Left hindlimb (tissue), 1 donor: Measurements from ENCODE around the gene CNTN5.
A peak's percentile ranks its signal among the peaks of the same experiment; 100 is the strongest.
"Not testable (repeated sequence)": the region's sequence is repeated elsewhere in the genome, so short reads cannot be mapped to it uniquely, and the experiment has no call there.

Experiments
- DNase-seq: peaks from one replicate; pipeline ENCODE4 v3.0.0-alpha.2; 2018

The CNTN5 gene

DNA sequence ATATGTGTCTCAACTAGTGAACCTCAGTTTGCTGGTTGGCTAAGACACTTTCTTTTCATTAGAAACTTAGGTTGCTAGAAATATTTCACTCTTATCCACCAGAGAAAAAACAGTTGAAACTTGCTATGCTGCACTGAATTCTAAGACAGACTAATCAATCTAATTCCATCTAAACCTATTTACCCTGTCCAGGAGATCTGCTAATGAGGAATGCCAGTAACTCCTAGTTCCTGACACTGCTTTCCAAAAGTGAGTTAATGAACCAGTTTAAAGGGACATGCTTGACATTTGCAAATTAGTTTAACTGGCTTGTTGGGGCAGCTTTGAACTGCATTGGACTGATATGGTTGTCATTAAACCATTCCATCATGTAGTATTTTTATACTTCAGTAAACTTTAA is 258.5 kb downstream of the CNTN5 start:
- DNase-seq, result no peak

DNA sequence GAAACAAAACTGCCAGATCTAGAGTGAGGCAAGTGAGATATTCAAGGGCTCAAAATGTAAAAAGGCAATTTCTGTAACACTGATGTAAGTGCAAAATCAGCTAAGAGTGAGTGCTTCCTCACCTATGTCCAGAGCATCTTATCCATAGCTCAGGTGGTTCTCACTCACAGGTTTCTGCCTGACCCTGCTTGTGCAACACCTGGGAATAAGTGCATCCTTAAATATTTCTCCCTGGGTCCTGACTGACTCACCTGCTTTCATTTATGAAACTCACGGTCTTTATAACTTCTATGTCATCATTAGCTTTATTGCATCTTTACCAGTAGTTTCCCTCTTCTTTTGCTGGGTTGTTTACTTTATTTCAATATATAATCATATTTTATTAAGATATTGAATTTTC is 260.6 kb downstream of the CNTN5 start:
- no peak for DNase-seq

DNA sequence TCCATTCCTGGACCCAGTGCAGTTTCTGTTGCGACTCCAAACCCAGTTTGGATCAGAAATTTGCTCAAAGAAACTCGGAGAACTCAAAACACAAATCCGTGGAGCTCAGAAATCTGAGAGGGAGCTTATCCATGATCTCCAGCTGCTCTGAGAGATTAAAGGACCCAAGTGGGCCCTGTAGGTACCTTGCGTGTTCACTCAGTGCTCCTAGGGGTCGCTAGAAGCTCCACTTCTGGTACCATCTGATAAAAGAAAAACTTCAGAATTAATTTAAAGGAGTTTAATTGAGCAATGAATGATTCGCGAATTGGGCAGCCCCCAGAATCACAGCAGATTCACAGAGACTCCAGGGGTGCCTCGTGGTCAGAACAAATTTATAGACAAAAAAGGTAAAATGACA is 277.2 kb downstream of the CNTN5 start:
- not testable (repeated sequence) for DNase-seq

DNA sequence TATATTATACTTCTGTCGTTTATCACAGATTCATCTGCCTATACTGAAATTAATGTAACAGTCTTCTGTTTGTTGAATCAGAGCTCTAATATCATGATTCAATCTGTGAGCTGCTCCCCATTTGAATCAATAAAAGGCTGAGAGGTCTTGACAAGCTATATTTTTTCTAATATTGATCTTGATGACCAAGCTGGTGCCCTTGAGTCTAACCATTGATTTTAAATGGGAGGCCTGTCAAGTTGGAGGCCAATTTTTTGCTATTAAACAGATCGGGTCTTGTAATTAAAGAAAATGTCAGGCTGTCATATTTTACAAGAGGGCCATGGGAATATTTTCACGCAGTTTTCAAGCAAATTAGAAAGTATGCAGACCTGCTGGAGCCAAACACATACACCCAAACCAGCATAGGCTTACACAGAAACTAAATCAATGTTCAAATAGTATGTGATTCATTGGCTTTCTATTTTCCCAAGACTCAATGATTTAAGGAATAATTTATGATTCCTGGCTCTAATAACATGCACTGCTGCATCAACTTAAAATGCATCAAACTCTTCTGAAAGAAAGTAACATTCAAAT is 286.9 kb downstream of the CNTN5 start:
- no peak for DNase-seq

DNA sequence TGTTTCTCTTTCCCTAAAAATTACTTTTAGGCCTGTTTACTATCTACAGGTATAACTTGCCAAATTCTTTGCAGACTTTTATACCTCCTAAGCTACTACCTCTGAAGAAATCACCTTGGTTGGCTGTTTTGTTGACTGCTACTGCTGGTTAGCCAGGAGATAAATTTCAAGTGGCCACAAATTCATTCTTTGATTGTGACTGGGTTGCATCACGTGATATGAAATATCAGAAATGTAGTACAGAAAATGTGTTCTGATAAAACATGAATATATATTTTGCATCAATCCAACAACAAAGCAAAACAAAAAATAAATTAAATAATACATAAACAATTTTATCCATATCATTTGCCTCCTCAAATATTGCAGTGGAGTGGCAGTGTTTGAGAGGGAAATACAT is 291.1 kb downstream of the CNTN5 start:
- no peak for DNase-seq

DNA sequence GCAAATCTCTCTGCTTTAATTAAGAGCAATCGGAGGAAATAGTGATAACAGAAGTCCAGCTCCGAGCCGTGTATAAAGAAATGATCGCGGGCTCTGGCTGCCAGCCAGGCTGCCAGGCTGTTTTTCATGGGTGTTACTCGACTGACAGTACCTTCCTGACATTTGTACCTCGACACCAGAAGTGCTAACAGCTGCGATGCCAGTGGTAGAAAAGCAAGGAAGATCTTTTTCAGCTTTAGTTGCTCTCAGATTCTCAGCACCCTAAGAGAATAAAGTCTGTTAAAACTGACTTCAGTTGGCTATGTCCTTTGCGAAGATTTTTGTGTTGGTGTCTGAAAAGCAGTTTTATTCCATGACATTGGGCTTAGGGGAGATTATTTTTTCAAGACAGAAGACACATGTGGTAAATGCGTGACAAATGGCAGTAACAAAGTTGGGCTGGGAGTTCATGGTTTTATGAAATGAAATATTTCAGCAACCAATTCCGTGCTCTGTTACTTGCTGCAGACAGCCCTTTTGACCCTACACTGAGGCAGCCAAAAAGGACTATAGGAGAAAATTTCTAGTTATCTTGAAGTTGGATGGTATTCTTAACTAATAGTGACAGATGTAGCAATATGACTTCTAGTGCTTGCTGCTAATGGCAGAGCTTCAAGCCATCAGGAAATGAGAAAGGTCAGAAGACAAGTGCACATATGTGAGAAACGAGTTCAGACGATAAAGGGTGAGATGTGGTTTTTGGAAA is 296.2 kb downstream of the CNTN5 start:
- peak; percentile 28 for DNase-seq

DNA sequence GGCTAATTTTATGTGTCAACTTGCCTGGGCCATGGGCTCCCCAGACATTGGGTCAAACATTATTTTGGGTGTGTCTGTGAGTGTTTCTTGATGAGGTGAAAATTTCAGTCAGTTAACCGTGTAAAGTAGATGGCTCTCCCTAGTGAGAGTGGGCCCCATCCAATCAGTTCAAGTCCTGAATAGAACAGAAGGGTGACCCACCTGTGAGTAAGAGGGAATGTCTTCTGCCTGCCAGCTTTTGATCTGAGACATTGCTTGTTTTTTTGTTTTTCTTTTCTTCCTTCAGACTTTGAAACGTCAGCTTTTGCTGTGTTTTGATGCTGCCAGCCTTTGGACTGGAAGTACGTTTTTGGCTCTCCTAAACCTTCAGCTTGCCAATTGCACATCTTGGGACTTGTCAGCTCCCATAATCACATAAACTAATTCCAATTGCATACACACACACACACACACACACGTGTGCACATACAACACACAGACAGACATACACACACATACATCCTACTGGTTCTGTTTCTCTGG is 300.1 kb downstream of the CNTN5 start:
- DNase-seq, result no peak

DNA sequence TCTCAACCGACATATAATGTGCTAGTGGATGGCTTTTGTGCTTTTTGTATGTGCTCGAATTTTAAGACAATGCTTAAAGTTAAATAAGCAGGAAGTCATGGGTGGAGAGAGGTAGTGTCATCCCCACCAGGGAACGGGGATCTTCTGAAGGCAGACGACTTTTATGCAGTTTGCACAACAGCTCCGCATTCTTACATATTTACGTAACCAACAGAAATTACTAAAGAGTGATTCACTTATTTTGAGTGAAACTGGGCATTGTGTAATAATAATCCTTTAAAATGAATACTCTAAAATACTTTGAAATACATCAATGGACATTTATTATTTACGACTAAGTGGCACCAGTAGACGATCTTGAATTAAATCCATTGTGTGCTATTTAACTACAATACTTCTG is 305.1 kb downstream of the CNTN5 start:
- DNase-seq, result no peak

DNA sequence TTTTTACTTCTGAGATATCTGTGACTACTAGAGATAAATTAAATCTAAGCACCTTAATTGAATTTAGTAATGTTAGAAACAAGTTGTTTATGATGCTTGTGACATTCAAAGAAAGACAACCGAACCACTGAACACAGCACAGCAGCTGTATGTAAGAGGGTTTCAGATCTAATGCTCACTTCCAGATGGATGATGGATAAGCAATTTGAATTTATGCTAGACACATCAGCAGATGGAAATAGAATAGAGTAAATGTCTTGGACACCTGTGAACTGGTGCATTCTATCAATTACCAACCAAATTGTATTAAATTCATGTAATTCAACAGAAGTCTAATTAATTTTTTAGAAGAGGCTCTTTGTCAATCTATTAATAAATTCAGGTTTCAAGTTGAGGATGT is 306.3 kb downstream of the CNTN5 start:
- DNase-seq, result no peak

DNA sequence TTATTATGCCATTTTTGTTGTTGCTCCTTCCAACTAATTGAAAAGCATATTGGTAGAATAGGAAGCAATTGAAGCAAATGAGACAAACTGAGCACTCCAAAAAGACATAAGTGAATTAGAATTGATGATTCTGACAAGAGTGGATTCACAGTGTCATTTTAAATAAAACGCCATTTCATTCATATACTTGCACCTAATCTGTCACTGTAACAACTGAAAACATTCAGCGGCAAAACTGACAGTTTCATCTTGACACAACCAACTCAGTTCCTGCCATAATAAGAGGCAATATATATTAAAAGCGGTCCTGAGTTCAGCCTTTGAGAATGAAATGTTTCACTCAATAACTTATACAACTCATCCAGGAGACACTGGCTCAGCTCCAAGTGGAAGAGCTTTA is 306.8 kb downstream of the CNTN5 start:
- DNase-seq, result no peak

DNA sequence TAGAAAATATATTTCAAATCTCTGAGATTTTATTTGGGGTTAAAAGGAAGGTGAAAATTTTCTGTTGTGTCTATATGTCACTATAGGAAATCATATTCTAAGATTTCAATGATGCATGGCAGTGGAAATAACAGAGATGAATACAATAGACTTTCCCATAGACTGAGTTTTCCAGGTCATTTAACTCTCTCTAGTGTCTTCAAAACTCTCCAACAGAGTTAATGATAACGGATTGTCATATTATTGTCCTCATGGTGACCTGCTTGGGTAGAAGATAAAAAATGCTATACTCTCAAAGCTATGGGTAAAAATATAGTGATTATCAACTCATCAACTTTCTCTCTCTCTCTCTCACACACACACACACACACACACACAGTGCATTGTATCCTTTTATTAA is 312.9 kb downstream of the CNTN5 start:
- no peak for DNase-seq

DNA sequence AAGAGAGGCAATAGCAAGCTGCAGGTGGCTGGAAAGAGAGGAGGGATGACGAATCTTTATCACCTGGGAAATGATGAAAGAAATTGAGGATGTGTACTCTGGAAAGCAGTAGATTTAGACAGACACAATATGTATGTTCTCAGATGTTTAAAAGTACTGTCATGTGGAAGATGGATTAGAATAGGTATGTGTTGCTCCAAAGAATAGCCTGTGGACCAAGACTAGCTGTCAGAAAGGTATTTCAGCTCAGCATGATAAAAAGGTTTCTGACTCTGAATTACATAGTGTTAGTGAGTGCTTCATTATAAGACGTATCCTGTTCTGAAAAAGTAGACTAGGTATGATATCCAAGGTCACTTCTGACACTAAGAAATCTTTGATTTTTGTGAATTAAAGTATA is 322.4 kb downstream of the CNTN5 start:
- DNase-seq, result no peak

DNA sequence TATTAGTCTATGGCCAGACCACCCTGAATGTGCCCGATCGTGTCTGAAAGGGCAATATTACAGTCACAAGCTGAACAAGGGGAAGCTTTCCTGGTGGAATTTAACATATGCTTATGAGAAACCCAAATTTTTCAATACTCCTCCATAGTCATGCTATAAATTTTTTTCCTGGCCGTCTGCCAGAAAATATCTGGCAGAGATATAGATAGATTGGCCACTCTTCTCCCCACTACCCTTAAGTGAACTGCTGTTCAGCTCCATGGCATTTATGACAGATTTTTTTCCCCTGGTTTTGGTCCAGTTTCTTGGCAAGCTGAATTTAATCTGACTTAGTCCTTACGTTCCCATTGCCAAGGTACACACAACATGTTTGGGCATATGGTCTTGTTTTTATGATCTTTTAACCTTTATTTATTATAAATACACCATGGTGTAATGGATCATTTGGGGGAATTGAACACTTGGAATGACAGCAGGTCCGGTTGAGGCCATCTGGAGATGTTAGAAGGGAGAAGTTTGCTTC is 328.5 kb downstream of the CNTN5 start:
- DNase-seq, result no peak

DNA sequence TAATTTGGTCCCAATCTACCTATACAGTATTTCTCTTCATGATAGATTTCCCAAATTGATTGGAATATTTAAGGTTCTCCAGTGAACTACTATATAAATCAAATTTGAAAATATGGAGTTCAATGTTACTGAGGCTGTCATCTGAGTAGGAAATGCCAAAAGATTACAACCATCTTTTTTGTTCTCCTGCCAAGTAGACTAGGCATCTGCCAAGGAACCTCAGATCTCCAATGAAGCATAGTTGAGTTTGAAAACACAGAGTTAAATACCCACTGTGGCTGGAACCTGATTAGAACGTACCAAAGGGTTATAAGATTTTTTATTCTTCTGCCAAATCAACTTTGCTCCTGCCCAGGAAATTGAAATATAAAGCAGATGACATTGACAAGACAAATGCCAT is 330.9 kb downstream of the CNTN5 start:
- no peak for DNase-seq

DNA sequence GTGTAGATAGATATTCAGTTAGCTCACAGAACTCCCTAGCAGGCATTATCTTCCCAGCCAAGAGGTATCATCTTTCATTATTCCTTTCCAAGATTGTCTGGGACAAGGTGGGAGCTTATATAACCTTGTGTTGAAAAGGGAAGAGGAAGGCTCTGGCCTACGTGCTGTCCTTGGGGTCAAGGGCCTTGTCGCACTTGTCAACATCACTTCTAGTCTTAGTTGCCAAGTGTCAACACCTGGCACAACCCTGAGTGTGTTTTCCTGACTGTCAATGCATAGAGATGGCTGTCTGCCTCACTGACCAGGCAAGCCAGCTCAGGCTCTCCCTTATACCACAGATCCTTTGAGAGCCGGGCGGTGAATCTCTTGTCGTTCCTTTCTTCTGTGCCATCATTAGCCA is 331.9 kb downstream of the CNTN5 start:
- DNase-seq, result no peak

DNA sequence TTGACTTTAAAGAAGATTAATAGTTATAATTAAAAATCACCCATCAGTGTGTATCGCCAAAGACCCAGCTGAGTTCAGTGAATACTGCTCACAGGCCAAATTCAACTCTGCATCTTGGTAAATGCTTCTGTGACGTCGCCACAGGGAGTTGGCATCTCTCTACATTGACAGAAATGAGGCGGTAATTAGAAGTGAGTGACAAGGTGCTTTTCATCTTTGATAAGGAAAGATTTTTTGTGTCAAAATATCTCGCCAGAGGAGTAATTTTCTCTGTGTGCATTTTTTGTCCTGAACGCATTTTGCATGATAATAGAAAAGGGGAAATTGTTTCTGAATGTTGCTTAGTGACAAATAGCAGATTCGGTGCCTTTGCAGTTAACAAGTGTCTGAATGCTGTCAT is 345.8 kb downstream of the CNTN5 start:
- DNase-seq, result no peak

DNA sequence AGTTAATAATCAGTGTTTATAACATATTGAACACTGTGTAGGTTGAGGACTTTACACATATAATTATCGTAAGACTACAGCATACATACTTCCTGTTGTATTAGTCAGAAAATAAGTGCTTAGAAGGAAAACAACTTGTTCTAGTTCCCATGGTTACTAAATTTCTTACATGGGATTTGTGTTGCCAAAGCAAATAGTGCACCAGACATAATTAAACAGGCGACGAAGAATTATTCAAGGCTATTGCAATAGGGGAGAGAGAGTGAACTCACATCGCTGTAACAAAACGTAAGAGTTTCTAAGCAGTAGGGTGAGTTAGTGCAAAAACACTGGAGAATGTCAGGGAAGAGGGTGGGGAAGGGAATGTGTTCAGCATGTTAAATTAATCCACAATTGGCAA is 347.8 kb downstream of the CNTN5 start:
- no peak for DNase-seq

DNA sequence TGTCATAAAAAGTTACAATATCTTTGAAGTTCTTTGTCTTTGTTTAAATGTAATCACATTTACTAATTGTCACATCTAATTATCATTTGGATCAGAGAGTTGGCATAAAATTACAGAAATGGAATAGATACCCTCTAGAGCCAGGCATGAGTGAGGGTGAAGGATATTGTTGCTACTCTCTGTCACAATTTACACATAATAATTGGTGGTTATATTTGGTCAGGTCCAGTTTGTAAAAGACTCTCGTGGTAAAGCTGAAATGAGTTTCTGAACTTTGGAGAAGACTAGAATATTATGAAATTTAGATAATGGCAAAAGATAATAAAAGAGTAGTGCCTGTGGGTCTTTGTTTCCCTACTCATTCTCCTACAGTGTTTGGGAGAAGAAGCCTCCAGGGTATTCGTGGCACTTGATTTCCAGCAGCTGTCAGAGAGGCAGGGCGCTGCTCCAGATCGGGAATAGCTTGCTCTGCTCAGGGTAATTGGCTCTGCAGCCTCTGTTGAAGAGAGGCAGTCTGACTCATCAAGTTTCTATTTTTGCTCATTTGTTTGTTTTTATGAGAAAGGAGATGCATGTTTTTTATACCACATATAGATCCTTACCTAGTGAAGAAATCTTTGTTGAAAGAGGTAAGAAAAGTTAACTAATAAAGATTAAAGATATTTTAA is 349.9 kb downstream of the CNTN5 start:
- DNase-seq, result peak; percentile 29

DNA sequence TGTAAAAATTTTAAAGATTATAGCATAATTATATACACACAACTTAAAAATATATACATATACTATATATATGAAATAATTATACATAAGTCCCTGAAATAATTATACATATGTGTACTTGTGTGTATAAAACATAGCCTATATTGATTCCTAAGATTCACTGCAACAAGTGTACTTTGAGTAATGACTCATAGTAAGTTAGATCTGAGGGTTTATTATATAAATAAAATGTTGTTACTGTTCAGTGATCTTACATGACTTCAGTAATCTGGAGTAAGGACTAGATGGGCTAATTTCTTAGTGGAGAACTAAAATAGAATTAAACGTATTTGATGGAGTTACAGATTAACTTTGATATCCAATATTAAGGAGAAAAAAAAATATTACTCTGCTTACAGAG is 350.5 kb downstream of the CNTN5 start:
- DNase-seq, result no peak

DNA sequence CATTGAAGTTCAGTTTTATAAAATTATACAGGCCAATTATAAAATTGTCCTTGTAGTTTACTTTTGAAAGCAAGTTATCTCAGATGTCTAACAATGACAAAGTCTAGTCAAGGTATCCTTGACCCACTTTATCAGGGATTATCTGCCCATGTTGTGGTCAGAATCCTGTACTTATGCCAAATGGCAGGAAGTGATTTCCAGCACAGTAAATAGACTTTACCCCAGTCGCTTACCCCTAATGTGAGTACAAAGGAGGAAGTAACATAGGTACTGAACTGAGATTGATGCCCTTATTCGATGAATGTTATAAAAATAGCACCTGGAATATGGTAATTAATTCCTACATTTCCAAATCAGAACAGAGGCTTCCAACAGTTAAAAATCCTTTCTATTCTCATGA is 355.7 kb downstream of the CNTN5 start:
- DNase-seq, result no peak

DNA sequence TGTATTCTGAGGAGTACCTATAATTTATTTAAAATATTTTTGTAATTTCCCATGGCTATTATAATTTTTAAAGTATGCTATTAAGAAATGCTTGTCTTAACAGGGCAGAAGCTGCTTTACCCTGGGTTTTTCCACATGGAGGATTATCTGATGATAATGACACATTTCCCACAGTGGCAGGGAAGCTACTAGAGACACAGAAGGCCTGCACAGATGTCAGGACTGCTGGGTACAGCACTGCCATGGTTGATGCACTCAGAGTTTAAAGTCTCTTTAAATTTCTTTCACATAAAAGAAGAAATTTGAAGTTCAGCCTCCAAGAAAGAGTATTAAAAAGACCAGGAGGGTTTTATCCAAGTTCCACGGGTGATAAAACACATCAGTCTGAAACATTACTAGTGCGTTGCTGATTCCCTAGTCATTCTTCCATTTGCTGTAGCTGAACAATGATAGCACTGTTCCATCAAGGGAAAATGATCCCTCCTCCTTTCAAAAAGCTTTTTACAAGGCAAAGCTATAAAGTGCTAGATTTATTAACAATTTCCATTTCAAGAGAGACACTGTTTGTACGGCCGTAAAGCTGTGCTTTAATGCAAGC is 363.0 kb downstream of the CNTN5 start:
- DNase-seq, result no peak

DNA sequence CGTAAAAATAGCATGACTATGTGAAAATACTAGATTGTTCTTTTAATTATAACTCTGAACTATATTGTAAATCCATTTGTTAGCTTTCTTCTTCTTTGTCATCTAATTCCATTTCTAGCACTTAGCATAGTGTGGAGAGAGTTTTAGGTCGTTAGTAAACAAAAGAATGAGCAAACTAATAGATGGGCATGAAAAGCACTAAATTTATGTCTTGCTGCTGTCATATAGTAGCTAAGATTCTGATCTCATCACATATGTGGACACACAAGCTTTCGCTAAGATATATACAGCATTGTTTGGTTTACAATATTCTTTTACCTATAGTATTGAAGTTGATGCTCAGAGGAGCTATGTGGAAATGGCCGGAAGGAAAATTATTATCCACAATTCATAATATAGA is 370.5 kb downstream of the CNTN5 start:
- no peak for DNase-seq

DNA sequence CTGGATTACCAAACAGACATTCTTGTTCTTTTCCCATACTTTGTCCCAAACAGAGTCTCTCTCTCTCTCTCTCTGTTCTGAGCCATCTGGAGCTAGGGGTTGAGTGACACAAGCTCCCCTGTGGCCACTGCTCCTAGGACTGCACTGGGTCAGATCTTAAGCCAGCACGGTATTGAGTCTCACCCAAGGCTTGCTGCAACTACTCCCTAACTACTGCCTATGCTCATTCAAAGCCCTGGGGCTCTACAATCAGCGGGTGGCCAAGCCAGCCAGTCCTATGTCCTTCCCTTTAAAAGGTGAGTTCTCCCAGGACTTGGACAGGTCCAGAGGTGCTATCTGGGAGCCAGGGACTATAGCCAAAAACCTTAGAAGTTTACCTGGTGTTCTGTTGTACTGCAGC is 385.6 kb downstream of the CNTN5 start:
- DNase-seq, result no peak

DNA sequence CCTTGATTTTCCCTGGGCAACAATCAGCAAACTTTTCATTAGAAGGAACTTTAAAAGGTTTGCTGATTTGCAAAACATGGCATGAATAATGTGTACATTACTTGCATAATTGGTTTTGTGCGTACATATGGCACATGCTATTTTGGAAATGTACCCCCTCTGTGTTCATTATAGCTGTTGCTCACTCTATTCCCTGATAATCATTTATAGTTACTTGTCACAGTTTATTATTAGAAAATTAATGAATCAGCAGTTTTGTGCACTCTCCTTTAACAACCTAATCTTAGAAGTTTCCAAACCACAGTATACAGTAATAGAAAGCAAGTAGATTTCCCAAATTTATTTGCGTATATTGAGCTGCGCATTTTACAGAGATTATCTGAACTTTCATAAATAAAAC is 389.9 kb downstream of the CNTN5 start:
- no peak for DNase-seq
